HG03039 (cell line): ENCODE measurements around the gene KRTAP20-2.

Experiments
- ATAC-seq: cut with Tn5 transposase; IDR thresholded peaks from one replicate; pipeline ENCODE4 v1.9.1; 2021; ENCODE audit warnings: mild to moderate bottlenecking, moderate library complexity; ENCODE audit not compliant: unreplicated experiment

KRTAP20-2 gene

DNA sequence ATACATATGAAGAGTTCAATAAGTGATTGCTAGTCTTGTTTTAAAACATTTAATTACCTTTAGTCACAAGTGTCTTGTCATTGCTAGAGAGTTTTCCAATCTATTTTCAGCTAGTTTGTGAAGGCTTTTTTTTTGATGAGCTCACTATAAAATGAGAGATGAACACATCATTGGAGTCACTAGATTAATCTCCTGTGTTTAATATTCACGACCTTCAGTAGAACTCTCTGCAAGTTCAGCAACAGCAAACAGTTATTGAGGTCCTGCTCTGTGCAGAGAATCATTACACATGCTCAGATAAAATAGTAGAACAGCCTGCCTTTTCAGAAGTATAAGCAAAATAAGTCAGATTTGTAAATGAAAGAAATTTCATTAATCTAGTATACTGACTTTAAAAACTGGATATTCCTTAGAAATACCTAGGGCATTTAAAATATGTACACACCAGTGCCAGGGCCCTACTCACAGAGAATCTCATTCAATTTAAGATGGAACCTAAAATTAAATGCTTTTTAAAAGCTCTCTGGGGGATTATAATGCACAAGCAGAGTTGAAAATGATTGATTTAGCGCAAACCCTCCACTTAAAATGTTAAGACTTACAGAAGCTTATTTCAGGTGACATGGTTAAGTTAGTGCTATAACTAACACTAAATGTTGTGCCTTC is 38.1 kb downstream of the KRTAP20-2 start:
- no peak for ATAC-seq

GRCh38 chr21:30674312-30674711 is 39.3 kb downstream of the KRTAP20-2 start:
- ATAC-seq = no peak

DNA sequence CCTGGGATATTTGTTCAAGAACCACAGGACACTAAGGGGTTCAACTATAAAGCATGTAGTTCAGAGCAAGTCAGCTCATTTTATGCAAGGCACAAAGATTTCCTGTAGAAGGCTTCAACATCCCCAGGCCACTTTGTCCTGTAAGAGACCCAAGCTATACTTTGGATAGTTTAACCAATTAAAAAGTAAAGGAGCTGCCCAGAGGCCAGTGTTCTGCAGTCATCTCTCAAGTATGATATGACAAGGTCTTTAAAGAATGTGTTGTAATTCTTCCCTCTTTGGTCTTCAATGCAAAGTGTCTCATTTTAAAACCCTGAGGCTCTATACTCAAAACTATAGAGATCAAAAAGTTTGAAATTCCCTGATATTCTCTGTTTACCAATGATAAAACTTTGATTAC is 41.7 kb downstream of the KRTAP20-2 start:
- ATAC-seq = no peak

- no peak for ATAC-seq
These were observed 45.6 kb downstream of the KRTAP20-2 start for GRCh38 chr21:30680586-30680985.

- ATAC-seq = no peak
These were observed 49.5 kb downstream of the KRTAP20-2 start for GRCh38 chr21:30684506-30684905.
